GM18526 (cell line): ENCODE measurements around the gene CD37.

Experiments
- POLR2A ChIP-seq: IDR thresholded peaks from 3 replicates; pipeline ENCODE4 v1.6.1; 2011; ENCODE audit not compliant: insufficient read length; ENCODE audit errors: extremely low read depth

Gene CD37

DNA sequence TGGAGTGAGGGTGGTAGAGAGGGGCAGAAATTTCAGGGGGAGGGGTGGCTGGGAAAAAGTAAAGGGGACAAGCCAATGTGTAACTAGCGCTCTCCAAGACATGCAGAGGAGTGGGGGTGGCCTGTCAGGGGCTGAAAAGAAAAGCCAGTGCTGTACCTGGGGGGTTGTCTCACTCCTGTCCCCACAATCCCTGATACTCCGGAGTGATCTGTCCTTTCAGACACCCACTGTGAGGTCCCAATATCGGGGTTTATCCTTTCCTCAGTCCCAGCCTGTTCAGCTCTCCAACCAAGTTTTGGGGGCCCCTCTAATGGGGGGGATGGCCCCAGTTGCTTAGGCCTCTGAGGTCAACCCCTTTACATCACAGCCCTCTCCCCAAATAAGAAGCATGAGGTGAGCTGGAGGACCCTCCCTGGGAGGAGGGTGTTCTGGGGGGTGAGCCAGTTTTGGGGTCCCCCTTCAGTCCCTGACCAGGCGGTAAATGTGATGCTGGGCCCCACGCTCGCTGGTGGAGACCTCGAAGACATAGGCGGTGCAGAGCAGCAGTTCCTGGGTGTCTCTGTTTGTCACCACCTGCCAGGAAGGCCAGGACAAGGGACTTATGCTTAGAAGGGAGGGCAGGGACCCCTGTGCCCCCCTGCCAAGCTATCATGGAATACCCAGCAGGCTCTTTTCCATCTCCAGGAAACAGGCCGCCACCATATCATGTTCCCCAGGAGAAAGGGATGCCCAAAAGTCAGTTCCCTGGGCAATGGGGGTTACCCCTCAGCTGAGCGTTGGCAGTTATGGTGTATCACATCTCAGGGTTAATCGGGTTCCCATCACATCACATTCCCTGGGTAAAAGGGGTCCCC lies 5.9 kb downstream of the CD37 start:
- peak; percentile 25 for TF ChIP-seq POLR2A

DNA sequence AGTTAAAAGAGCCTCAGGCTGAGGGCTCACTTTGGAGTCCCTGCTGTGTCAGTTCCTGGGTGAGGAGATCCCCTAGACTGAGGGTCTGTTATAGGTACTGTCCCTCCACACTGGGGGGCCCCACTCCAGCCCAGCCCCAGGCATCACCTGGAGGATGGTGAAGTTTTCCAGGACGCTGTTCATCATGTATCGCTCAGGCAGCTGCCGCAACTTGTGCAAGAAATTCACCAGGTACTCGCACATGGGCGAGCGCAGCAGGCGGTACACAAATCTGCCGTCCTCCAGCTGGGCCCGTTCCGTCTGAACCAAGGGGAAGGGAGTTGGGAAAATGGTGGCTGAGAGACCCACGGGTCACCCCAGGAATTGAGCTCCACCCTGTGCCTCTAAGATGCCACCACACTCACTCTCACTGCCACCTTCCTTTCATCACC lies 7.1 kb downstream of the CD37 start:
- no peak for TF ChIP-seq POLR2A

DNA sequence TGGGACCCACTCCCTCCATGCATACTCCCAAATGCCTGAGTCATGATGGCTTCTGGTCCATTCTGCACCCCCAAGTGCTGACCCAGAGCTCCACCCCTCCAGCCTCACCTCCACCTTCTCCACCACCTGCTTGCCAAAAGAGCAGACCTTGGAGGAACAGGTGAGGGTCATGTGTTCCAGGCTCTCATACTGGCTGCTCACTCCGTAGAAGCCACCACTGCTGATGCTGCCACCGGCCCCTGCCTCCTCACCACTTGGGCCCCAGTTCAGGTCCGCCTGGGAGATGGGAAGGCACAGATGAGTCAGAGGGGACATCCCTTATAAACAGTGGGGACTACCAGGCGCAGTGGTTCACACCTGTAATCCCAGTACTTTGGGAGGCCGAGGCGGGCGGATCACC lies 7.9 kb downstream of the CD37 start:
- no peak for TF ChIP-seq POLR2A

DNA sequence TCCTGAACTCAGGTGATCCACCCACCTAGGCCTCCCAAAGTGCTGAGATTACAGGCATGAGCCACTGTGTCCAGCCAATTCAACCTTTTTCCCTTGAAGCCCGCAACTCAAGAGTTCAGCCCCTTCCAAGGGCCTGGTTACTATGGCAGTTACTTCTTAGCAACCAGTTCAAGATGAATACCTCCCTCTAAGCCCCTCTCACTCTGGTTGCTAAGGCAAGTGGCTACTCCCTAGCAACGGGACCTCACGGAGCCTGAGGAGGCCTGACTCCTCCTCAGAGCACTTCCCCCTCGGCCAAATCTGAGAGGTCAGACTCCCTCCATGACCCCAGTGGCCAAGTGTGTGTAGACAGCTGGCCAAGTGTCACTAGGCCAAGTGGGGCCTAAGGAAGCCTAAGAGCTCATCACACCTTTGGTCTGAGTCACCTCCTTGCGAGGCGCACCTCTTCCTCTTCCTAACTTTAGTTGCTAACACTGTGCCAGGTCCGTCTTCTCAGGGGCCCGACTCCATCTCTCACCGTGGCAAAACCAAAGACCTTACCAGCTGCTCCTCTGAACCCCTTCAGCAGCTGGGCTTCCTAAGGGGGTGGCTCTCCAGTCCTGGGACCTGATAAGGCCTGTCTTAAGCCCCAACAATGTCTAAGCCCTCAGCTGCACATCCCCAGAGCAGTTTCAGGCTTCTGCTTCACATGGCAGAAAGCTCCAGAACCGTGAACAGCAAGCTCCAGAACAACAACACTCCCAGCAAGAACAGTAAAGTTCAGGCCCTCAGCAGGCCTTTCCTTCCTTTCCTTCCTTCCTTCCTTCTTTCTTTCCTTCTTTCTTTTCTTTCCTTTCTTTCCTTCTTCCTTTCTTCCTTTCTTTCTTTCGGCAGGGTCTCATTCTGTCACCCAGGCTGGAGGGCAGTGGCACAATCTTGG lies 9.6 kb downstream of the CD37 start:
- TF ChIP-seq POLR2A, result no peak

DNA sequence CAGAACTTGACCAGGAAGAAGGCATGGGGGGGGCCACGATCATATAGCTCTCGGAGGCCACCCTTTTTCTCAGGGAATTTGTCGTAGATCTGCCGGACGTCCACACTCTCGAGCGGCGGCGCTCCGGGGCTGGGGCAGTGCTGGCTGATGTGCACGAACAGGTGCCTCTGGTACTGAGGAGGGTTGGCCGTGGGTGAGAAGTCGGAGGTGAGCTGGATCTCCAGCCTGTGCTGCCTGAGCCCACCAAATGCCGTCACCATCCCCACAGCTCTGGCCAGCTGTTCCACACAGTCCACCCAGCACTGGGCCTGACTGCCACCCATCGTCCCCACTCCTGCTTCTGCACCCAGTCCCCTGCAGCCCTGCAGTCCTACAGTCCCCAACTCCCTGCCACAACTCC lies 12.0 kb downstream of the CD37 start:
- no peak for TF ChIP-seq POLR2A

DNA sequence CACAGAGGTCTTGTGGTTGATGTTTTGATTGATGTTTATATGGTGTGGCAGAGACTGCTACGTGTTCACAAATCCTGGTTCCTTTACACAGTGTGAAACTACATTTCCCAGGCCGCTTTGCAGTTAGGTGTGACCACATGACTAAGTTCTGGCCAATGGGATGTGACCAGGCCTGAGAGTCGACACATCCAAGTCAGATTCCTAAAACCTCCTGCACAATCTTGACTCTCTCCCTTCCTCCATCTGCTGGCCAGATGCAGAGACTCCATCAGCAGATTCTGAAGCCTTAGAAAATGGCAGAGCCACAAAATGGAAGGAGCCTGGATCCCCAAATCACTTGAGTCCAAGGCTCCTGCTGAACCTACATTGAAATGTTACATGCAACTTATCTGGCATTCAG lies 12.6 kb downstream of the CD37 start:
- TF ChIP-seq POLR2A, result no peak

DNA sequence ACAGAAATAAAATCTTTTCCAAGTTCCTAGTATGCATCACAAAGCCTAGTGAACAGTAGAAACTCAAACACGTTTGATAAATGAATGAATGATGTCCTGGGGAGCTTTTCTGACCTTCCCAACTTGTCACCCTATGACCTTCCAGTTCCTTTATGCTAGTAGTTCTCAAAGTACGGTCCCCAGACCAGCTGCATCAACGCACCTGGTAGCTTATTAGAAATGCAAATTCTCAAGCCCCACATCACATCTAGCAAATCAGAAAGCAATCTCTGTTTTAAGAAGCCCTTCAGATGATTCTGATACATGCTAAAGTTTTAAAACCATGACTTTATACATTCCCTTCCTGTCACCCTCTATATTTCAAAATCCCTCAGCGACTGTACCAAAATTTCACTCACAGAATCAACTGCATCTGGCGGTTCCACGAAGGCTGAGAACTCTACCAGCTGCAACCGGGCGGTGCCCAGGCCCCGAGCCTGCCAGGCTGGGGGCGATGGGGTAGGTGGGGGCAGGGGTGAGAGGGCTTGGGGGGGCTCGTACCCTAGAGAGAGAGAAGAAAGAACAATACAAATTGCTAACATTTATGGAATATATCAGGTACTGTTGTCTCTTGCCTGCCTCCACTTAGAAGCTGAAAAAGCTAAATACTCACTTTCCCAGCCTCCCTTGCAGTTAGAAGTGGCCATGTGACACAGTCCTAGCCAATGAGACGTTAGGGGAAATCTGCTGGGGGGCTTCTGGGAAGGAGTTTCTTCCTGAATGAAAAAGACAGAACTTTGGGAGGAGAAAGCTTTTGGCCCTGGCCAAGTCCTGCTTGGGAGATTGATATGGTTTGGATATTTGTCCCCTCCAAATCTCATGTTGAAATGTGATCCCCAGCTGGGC lies 13.3 kb downstream of the CD37 start:
- TF ChIP-seq POLR2A, result no peak

DNA sequence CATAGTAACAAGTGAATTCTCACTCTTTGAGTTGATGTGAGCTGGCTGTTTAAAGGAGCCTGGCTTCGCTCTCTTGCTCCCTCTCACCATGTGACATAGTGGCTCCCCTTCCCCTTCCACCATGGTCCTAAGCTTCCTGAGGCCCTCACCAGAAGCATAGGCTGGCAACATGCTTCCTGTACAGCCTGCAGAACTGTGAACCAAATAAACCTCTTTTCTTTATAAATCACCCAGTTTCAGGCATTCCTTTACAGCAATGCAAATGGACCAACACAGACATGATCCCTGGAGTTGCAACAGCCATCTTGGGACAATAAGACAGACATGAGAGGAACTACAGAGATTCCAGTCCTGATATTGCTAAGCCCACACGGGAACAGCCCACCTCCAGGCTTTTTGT lies 14.4 kb downstream of the CD37 start:
- no peak for TF ChIP-seq POLR2A

DNA sequence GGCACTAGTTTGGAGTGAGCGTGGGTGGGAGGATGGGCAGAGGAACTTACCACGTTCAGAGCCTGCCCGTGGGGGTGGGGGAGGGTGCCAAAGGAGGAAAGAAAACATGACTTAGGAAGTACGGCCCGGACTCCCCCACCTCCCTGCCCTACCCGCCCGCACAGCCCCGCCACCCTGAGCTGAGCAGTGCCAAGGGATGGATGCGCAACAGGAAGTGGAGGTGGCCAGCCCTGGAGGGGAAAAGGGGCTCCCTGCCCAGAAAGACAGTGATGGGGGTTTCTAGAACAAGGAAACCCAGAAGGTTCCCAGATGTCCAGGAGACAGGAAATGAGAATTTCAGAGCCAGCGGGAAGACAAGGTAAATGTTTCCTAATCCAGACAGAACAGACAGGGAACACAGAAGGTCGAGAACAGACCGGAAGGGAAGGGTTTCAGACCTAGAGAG lies 20.7 kb downstream of the CD37 start:
- no peak for TF ChIP-seq POLR2A

DNA sequence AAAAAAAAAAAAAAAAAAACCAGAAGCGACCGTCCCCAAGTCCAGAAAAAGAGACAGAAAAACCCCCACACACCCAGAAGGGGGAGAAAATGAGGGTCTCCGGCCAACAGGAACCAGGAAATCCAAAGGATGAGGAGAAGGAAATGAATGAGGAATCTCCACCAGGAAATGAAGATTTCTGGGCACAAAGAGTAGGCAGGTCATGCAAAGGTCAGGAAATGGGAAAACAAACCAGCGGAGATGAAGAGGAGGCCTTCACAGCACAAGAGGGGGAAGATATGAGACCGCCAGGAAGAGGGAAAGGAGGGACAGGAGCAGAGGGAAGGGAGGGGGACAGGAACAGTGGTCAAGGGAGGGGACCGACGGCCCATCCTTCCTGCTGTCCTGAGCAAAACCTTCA lies 21.2 kb downstream of the CD37 start:
- no peak for TF ChIP-seq POLR2A

DNA sequence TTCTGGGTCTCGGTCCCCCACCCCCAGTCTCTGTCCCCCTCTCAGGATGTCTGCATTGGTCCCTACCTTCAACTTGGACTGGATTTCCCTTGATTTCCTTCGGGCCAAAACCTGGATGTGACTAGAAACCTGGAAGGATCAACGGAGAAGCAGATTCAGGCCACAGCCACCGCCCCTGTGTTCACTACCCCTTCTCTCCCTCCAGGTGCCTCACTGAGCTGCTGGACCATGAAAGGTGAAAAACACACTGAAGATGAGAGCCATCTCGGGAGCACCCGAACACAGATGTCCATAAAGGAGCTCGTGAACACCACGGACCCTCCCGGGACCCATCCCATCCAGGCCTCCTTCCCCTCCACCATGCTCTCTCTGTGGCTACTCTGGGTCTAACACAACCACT lies 22.0 kb downstream of the CD37 start:
- no peak for TF ChIP-seq POLR2A

DNA sequence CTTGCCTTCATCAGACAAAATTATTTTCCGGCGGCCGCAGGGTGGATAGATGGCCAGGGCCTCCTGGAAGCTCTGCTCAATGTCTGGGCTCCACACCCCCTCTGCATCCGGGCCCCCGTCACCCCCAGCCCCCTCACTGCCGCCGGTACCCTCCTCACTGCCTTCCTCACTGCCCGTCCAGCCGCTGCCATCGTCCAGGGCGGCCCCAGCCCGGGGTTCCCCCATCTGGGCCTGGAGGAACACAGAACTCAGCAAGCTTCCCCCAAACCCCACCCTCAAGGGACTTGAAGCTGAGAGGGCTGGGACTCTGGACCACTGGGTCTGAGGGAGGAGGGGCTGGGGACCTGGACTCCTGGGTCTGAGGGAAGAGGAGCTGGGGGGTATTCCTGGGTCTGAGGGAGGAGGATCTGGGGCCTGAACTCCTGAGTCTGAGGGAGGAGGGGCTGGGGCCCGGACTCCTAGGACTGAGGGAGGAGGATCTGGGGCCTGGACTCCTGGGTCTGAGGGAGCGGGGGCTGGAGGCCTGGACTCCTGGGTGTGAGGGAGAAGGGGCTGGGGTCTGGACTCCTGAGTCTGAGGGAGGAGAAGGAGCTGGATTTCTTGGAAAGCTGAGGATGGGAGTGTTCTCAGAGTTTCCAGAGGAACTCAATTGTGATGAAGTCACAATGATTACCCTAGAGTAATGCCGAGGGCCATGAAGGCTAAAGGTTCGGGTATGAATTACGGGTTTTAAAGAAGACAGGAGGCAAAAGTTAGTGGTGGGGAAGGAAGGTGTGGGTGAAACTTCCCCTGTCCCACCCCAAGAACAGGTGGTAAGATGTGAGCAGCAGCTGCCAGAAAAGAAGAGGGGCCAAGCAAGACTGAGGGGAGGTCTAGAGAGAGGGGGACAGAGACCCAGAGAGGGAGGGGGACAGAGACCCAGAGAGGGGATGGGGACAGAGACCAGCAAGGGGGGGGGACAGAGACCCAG lies 24.9 kb downstream of the CD37 start:
- TF ChIP-seq POLR2A, result no peak

DNA sequence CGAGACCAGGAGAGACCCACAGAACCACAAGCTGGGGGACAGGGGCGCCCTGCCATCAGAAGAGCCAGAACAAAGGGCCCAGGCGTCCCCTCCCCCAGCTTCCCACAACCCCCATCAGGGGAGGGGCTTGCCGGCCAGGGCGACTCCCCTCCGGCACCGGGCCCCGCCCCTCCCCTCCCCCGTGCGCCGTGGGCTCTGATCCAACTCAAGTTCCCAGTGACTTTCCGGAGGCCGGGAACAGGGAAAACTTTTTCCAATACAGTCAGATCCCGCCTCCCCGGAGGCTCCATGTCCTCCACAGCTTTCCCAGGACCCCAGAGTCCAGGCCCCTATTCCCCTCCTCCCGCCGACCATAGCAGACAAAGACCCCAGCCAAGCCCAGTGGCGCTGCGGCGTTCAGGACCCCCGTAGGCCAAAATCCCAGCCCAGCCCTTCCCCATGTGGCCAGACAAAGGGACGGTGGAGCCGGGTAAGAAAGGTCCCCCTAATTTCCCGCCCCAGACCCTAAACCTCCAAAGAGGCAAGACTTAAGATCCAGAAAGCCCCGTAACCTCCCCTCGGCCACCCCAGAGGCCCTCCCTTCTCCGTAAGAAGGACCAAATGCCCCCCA lies 26.3 kb downstream of the CD37 start:
- TF ChIP-seq POLR2A, result no peak

DNA sequence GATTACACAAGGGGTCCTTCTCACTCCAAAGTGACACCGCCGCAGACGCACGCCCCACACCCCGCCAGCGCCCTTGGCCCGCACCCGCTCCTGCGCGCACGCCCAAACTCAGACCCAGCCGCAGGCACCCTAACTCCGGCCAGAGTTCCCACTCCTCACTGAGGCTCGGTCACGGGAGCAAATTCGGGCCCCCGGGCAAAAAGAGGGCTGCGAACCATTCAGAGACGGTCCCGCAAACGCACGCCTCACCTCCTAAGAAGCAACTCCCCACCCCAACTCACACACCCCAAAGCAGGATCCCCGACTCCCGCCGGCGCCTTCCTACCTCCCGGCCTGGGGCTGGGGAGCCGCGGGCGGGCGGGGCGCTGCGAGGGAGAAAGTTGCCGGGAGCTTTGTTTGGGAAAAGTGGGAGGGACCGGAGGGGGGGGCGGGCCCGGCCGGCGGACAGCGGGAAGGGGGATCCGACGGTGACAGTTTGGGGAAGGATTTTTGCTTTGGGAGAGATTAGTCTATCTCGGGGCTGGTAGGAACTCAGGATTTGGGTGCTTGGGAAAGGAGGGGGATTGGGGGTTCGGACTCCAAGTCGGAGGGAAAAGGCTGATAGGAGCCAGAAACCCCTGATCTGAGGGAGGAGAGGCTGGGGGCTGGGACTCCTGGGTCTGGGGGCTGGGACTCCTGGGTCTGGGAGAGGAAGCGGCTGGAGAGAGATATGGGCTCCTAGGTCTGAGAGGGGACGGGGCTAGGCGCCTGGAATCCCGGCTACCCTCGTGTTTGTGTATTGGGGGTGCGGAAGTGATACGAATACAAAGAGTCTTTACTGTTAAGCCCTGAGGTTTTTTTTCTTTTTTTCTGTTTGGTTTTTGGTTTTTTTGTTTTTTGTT lies 27.1 kb downstream of the CD37 start, which contains the start of gene TEAD2:
Gene TEAD2 (minus strand): TSS at position 369 of the 881 bp plus-strand sequence. CDS start 2,341 bp downstream, outside the sequence.
- no peak for TF ChIP-seq POLR2A
